Measurements from ENCODE around the gene RGPD8. TPM values are rescaled to one million over a fixed set of nuclear protein-coding genes. Genes with fewer than 3 reads are reported as not detected.

RGPD8 gene
- total RNA-seq, 2 donors from 2014 or later: 30.3 to 53.3 TPM

Other genes with a start within 250 kb of the RGPD8 start
- gene ZC3H8, start 178.6 kb downstream of the RGPD8 start, total RNA-seq: 1 to 10 TPM; 2.4 to 5.3 TPM
- 10 to 100 TPM in 1 of 2 donors, 1 to 10 TPM in 1; 6.9 to 10.6 TPM for gene ZC3H6, start 158.0 kb downstream of the RGPD8 start, total RNA-seq
- 10 to 100 TPM; 30.9 to 35.9 TPM for gene TTL, start 48.5 kb upstream of the RGPD8 start, total RNA-seq
- 10 to 100 TPM; 12.5 to 30.8 TPM for gene POLR1B, start 108.8 kb upstream of the RGPD8 start, total RNA-seq
- gene CHCHD5, start 151.0 kb upstream of the RGPD8 start, total RNA-seq: 1 to 10 TPM; 6.8 to 8.3 TPM
- gene SLC20A1, start 212.3 kb upstream of the RGPD8 start, total RNA-seq: 100 to 1,000 TPM in 1 of 2 donors, 10 to 100 TPM in 1; 62.3 to 146 TPM

Data from thoracic aorta (tissue), 2 donors.